Activated T-helper 1 cell treated with Interleukin-2 at 50 U/mL for 16 hours (primary cell): ENCODE results near the gene SRRT.
"Not testable (repeated sequence)": the region's sequence is repeated elsewhere in the genome, so short reads cannot be mapped to it uniquely, and the experiment has no call there.

Experiments used
- DNase-seq: peaks from one replicate; pipeline ENCODE4 v3.0.0-alpha.2; 2020; ENCODE audit warnings: low read depth

Gene SRRT

DNA sequence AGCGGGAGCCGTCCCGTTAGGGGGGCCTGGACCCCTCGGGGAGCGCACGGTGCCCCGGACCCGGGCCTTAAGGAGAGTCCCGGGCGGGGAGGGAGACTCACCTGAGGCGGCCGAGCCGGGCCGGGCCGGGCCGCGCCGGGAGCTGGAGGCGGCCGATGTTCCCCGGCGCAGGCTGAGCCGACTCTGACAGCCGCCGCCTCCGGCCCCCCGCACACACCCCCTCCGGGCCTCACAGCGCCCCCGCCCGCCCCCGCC, 20.7 kb downstream of the SRRT start, which contains the start of gene ACHE:
TSS of gene ACHE (minus strand) at position 188 of the 255 bp plus-strand sequence. CDS start 1,656 bp downstream, outside the sequence.
- DNase-seq = no peak

DNA sequence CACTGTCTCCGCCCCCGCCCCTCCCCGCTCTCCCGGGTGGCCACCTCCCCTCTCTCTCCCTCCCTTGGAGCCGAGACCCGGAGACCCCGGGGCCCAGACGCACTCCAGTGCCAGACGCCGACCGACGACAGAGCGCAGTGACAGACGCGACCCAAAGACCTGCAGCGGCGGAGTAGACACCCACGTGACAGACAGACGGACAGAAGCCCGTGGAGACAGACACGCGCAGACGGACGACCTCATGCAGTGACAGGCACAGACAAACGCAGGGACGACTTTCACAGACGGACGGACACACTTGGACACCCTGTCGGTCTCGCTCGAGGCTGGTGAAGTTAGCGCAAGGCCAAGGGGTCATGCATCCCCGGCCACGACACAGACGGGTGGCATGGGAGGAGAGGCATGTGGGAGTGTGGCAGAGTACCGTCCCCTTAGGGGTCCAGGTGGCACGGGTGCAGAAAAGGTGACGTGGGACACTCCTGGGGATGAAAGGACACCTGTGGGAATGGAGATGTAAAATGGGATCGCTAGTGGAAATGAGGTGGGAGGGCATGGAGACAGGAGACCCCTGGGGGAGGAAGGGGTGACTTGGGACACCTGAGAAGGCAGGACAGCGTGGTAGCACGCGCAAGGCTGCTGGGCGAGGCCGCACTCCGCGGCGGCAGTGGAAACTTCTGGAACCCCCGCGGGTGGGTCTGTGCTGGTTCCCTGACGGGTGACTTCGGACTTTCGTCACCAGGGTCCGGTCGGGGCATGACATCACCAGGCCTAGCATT, 21.2 kb downstream of the SRRT start:
- no peak for DNase-seq

DNA sequence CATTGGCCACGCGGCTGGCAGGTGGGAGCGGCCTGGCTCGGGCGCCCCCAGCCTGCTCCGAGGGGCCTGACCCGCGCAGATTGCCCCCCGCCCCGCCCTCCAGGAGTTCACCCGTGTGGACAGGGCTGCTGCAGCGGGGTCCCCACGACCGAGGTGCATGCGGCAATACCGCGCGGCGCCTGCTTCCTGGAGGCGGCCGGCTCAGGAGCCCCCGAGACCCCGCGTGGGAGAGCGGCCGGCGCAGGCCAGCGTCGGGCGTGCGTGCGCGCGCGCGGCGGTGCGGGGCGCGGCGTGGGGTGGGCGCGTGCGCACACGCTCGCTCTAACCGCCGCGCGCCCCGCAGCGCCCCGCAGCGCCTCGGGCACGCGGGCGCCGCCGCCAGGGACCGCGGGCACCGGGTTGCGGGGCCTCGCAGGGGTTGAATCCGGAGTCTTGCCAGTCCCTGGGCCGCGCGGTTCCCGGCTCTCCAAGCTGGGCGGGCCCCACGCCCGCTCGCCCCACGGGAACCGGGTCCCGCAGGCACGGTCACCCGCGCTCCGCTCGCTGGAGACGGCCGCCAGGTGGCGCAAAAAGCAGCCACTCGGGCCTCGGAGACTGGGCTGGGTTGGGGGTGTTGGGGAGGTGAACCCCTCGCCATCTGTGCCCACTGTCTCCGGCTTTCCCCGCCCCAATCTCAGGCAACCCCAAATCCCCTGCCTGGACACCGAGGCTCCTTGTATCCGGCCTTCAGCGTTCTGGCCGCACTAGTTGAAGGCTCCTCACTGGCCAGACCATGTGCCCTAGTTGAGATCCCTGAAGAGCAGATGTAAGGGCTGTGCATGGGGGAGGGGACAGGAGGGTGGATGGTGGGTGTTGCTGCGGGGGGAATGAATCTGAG, 22.1 kb downstream of the SRRT start:
- DNase-seq = no peak

DNA sequence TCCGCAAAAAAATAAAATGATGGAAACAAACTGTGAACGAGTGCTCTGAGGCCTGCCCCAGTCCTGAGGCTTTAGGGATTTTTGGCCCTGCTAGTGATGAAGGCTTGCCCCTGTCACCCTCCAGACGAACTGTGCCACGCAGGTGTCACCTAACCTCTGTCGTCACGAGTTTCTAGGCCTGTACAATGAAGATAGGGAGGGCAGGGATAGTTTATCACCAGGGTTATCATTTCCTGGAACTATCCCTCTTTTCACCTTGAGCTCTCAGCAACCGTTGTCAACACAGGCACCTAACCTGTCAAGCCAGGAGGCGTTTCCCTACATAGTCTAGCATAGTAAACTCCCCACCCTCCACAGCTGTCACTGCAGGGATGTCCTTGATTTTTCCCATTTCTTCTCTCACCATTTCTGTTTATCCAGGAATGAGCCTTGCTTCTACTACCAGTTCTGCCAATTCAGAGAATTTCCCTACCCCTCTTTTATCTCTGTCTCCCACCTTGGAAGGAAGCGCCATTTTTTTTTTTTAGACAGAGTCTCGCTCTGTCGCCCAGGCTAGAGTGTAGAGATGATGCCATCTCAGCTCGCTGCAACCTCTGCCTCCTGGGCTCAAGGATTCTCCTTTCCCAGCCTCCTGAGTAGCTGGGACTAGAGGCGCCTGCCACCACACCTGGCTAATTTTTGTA, 23.0 kb downstream of the SRRT start:
- DNase-seq = no peak

DNA sequence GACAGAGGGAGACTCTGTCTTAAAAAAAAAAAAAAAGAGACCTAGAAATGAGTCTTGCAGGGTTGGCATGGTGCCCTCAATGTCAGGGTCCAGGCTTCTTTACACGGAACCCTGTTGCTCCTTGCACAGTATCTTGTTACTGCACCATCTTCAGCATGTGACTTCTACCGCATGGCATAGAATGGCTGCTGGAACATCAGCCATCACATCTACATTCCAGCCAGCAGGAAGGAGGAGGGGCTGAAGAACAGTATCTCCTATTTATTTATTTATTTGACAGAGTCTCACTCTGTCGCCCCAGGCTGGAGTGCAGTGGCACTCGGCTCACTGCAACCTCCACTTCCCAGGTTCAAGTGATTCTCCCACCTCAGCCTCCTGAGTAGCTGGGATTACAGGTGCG, 24.5 kb downstream of the SRRT start:
- no peak for DNase-seq

DNA sequence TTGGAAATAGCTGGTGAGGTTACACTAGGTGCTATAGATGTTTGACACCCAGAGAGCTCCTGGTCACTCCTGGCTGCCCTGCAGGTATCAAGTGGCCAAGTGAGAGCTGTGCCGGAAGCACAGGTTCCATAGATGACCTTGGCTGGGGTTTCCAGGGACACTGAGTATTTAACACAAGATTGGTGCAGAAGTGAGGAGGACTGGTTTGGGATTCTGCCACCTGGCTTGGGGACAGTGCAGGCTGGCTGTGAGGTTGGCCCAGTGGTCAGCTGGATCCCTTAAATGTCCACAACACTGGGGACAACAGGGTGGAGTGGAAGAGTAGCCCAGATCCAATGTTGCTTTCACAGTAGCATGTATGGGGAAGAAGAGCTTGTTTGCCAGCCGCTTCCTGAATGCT, 26.1 kb downstream of the SRRT start:
- no peak for DNase-seq

DNA sequence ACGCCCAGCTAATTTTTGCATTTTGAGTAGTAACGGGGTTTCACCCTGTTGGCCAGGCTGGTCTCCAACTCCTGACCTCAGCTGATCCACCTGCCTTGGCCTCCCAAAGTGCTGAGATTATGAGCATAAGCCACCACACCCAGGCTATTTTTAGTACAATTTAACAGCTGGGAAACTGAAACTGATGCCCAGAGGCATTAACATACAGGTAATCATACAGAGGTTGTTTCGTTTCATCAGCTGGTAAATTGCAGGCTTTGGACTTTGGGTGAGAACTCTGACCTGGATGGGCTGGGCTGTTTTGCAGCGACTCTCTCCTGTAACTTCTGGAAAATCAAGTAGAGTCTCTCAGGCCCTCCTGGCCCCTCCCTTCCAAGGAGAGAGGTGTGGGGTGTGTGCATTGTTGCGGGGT, 27.0 kb downstream of the SRRT start:
- no peak for DNase-seq

DNA sequence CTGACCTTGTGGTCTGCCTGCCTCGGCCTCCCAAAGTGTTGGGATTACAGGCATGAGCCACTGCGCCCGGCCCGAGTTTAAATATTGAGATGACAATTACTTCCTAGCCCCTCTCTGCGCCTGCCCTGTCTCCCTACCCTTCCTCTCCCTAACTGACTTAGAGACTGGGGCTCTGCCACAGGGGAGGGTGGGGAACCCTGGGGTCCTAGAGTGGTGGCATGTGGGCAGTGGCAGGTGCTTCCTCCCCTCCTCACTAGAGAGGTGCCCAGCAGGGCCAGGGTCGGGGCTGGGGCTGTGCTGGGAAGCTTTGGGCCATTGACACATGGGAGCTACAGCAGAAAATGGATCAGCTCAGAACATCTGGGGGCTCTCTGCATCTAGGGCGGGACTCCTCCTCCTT, 27.7 kb downstream of the SRRT start:
- no peak for DNase-seq

DNA sequence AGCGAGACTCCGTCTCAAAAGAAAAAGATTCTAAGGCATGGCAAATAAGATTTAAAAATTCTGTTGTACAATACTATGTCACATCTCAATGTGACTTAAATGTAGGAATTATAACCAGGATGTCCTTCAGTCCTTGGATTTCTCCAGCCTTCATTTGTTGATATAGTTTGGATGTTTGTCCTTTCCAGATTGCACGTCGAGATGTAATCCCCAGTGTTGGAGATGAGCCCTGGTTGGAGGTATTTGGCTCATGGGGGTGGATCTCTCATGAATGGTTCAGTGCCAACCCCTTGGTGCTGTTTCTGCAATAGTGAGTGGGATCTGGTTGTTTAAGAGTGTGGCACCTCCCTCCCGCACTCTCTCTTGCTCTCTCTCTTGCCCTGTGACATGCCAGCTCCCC, 33.6 kb downstream of the SRRT start:
- no peak for DNase-seq

DNA sequence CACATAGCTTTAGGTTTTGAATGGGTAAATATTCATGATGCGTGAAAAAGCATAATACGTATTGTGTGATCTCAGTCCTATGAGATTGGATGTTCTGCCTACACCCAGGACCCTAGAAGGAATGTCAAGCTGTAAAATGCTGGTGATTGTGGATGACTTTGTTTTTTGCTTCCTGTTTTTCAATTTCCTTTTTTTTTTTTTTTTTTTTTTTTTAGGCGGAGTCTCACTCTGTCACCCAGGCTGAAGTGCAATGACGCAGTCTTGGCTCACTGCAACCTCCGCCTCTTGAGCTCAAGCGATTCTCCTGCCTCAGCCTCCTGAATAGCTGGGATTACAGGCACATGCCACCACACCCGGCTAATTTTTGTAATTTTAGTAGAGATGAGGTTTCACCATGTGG, 35.5 kb downstream of the SRRT start:
- not testable (repeated sequence) for DNase-seq

DNA sequence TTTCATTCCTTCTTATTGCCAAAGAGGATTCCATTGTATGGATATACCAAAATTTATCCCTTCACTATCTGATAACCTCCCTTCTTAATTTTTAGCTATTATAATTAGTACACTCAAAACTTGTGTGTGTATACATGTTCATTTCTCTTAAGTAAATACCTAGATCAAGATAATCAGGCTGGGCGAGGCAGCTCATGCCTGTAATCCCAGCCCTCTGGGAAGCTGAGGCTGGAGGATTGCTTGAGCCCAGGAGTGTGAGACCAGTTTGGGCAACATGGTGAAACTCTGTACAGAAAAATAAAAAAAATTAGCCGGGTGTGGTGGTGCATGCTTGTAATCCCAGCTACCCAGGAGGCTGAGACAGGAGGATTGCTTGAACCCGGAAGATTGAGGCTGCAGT, 36.6 kb downstream of the SRRT start:
- DNase-seq = no peak

DNA sequence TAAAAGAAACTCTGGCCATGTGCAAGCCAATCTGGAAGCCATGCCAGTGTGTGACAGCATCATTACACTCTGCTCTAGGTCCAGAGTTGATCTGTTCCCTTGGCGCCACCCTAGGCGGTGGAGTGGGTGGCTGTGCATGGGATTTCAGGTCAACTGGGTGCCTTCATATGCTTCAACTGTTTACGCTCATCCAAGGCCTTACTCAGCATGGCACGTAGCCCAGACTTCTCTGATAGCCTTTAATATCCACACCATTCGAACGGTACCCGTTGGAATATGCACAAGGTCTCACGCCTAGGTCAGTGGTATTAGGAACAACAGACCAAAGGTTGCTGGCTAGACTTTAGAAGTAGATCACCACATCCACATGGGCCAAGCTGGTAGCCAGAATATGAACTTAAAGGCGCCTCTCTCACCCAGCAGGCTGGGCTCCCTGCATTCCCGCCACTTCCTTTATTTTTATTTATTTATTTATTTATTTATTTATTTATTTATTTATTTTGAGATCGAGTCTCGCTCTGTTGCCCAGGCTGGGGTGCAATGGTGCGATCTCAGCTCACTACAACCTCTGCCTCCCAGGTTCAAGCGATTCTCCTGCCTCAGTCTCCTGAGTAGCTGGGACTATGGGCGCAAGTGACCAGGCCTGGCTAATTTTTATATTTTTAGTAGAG, 39.4 kb downstream of the SRRT start:
- DNase-seq = no peak

DNA sequence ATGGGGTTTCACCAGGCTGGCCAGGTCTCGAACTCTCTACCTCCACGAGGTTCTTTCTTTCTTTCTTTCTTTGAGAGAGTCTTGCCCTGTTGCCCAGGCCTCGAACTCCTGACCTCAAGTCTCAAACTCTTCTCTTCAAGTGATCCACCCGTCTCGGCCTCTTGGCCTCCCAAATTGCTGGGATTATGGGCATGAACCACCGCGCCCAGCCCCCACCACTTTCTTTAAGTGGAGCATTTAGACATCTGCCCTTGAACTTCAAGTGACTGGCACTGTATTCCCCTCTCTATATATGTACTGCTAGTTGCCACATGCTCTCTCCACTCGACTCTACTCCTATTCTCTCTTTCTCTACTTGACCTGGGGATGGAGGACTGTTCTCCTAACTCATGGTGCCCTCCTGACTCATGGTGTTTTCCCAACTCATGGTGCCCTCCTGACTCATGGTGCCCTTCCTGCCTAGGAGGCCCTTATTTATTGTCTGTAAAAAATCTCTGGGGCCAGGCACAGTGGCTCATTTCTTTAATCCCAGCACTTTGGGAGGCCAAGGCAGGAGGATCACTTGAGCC, 40.1 kb downstream of the SRRT start:
- DNase-seq = no peak

DNA sequence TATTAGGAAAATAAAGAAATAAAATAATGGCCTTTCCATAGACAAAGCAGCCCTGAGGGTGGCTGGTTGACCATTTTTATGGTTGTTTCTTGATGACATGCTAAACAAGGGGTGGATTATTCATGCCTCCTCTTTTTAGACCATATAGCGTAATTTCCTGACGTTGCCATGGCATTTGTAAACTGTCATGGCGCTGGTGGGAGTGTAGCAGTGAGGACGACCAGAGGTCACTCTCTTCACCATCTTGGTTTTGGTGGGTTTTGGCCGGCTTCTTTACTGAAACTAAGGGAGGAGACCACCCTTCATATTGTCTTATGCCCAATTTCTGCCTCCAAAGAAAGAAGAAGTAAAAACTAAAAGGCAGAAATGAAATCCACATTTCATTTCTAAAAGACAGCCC, 44.4 kb downstream of the SRRT start:
- DNase-seq = not testable (repeated sequence)

DNA sequence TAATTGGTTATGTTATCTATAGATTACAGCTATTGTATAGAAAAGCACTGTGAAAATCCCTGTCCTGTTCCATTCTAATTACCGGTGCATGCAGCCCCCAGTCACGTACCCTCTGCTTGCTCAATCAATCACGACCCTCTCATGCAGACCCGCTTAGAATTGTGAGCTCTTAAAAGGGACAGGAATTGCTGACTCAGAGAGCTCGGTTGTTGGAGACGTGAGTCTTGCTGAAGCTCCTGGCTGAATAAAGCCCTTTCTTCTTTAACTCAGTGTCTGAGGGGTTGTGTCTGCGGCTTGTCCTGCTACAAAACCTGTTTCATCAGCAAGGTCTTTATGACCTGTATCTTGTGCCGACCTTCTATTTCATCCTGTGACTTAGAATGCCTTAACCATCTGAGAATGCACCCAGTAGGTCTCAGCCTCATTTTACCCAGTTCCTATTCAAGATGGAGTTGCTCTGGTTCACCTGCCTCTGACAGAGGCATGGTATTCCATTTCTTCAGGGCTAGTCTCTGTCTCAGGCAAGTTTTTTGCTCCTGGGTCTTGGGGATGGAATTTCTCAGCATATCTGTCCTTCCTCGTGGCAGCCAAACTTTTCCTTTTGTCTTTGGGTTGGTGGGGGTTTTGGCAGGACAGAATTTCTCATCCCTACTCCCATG, 45.0 kb downstream of the SRRT start:
- not testable (repeated sequence) for DNase-seq

DNA sequence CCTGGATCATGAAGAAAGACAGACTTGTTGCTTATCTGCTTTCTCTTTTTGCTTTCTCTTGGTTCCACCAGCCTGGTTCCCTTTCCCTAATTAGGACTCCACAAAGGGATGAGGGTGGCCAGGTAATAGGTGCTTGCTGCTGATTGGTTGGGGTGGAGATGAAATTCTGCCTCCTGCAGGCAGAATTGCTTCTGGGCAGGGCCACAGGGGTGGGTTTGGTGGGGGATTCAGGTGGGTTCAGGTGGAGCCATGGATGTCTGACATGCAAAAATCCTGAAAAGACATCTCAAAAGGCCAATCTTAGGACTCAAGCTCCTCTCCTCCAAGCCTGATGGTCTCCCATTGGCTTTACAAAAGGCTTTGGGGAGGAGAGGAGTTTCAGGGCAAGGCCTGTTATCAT, 46.1 kb downstream of the SRRT start:
- DNase-seq = no peak

DNA sequence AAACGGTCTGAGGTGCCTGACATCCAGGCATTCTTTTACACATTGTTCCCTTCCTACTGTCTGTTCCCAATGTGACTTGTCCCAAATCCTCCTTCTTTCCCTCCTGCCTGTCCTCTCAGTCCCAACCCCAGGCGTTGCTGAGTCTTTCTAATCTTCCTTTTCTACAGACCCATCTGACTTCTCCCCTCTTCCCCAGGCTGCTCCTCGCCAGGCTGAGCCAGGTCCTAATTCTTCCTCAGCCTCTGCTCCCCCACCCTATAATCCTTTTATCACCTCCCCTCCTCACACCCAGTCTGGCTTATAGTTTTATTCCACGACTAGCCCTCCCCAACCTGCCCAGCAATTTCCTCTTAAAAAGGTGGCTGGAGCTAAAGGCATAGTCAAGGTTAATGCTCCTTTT, 48.7 kb downstream of the SRRT start:
- DNase-seq = not testable (repeated sequence)

DNA sequence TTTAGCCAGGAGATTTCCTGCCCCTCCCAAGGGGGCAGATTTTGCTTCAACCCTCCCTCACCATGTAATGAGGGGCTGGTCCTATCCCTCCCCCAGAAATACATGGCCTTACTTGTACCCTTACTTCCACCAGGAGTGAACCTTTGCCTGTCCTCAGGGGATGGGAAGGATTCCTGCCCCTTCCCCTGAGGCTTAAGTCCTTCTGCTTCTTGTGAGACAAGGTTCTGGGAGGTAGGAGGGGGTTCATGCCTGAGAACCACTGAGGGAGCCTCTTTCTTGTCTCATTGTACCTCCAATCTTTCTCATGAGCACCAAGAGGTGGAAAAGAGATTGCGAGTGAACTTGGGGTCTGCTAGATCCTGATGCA, 54.9 kb downstream of the SRRT start:
- DNase-seq = no peak

DNA sequence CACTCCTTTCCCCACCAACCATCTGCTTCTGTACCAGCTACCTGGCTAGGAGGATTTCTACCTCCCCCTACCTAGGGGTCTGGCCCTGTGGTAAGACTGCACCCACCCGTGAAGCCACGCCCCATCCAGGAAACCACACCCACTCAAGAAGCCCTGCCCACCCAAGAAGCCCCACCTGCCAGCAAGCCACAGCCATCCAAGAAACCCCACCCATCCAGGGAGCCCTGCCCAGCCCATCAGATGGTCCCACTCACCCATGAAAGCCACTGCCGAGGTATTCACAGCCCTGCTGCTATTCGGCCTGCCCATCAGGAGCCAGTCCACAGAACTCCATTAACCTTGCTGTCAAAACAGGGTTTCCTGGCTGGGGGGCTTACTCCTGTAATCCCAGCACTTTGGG, 58.8 kb downstream of the SRRT start:
- no peak for DNase-seq

DNA sequence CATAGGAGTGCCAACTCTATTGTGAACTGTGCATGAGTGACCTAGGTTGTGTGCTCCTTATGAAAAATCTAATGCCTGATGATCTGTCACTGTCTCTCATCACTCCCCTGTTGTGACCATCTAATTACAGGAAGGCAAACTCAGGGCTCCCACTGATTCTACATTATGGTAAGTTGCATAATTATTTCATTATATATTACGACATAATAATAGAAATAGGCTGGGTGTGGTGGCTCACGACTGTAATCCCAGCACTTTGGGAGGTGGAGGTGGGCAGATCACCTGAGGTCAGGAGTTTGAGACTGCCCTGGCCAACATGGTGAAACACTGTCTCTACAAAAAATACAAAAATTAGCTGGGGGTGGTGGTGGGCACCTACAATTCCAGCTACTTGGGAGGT, 60.5 kb downstream of the SRRT start:
- not testable (repeated sequence) for DNase-seq

DNA sequence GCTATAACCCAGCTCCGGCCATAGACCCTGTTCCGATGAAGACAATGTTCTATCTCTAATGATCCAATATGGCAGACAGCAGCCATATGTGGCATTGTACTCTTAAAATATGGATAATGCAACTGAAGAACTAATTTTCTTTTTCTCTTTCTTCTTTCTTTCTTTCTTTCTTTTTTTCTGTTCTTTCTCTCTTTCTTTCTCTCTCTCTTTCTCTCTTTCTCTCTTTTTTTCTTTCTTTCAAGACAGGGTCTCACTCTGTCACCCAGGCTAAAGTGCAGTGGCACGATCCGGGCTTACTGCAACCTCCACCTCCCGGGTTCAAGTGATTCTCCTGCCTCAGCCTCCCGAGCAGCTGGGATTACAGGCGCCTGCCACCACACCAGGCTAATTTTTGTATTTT, 61.3 kb downstream of the SRRT start:
- not testable (repeated sequence) for DNase-seq
